LHCN-M2 (cell line): Measurements from ENCODE around the gene CFAP107. TPM values are rescaled to one million over a fixed set of nuclear protein-coding genes. Genes with fewer than 3 reads are reported as not detected.
A peak's percentile ranks its signal among the peaks of the same experiment; 100 is the strongest.
"Not testable (repeated sequence)": the region's sequence is repeated elsewhere in the genome, so short reads cannot be mapped to it uniquely, and the experiment has no call there.

ENCODE experiments used
- DNase-seq: peaks from one replicate; pipeline ENCODE4 v3.0.0-alpha.2; 2012; ENCODE audit warnings: low read depth
- polyA plus RNA-seq: library from polyadenylated mRNA; unstranded; fragments of >200 nt; gene quantifications from one replicate; pipeline ENCODE4 v1.2.1, GENCODE V29; 2012; ENCODE audit warnings: missing spikeins
- total RNA-seq: library from RNA; depleted of rRNA; stranded (reverse); fragments of >200 nt; gene quantifications from 2 replicates; pipeline ENCODE4 v1.2.3, GENCODE V29; 2014; rRNA removed

CFAP107 gene
- not detected in 2 replicates for total RNA-seq
- polyA plus RNA-seq: not detected

GRCh38 chr1:12745992-12746323 is at the start of gene CFAP107:
TSS of gene CFAP107 (plus strand) at chr1:12746200. CDS start at chr1:12746431, 231 bp downstream.
- DNase-seq: peak; percentile 4

- no peak for DNase-seq
Observed at GRCh38 chr1:12696658-12697057, 49.3 kb upstream of the CFAP107 start.

- no peak for DNase-seq
Observed at GRCh38 chr1:12697397-12697796, 48.6 kb upstream of the CFAP107 start.

GRCh38 chr1:12703821-12704451 is 42.1 kb upstream of the CFAP107 start:
- no peak for DNase-seq

GRCh38 chr1:12706061-12706460 is 39.9 kb upstream of the CFAP107 start:
- no peak for DNase-seq

- DNase-seq: no peak
Observed at GRCh38 chr1:12708396-12709090, 37.5 kb upstream of the CFAP107 start.

- no peak for DNase-seq
Observed at GRCh38 chr1:12709091-12709491, 36.9 kb upstream of the CFAP107 start.

- no peak for DNase-seq
Observed at GRCh38 chr1:12709696-12710095, 36.3 kb upstream of the CFAP107 start.

- no peak for DNase-seq
Observed at GRCh38 chr1:12711536-12711935, 34.5 kb upstream of the CFAP107 start.

- DNase-seq: no peak
Observed at GRCh38 chr1:12712076-12712475, 33.9 kb upstream of the CFAP107 start.

- DNase-seq: no peak
Observed at GRCh38 chr1:12712929-12713328, 33.1 kb upstream of the CFAP107 start.

- DNase-seq: not testable (repeated sequence)
Observed at GRCh38 chr1:12713651-12714050, 32.3 kb upstream of the CFAP107 start.

GRCh38 chr1:12714710-12715475 is 31.1 kb upstream of the CFAP107 start:
- no peak for DNase-seq

- DNase-seq: no peak
Observed at GRCh38 chr1:12715896-12716437, 30.0 kb upstream of the CFAP107 start, which contains the start of gene AADACL3. TSS of gene AADACL3 (plus strand) at chr1:12716110. CDS start at chr1:12716177, 67 bp downstream.

- DNase-seq: no peak
Observed at GRCh38 chr1:12717301-12717838, 28.6 kb upstream of the CFAP107 start.

- DNase-seq: no peak
Observed at GRCh38 chr1:12722626-12723025, 23.4 kb upstream of the CFAP107 start.

- DNase-seq: no peak
Observed at GRCh38 chr1:12728391-12728790, 17.6 kb upstream of the CFAP107 start.

- no peak for DNase-seq
Observed at GRCh38 chr1:12730156-12730555, 15.8 kb upstream of the CFAP107 start.

- not testable (repeated sequence) for DNase-seq
Observed at GRCh38 chr1:12731084-12731483, 14.9 kb upstream of the CFAP107 start.

GRCh38 chr1:12734651-12735050 is 11.3 kb upstream of the CFAP107 start:
- no peak for DNase-seq

GRCh38 chr1:12738934-12739333 is 7.1 kb upstream of the CFAP107 start:
- no peak for DNase-seq

GRCh38 chr1:12739613-12740012 is 6.4 kb upstream of the CFAP107 start:
- DNase-seq: no peak
